ENCODE measurements around the gene CORIN.

CORIN gene

DNA sequence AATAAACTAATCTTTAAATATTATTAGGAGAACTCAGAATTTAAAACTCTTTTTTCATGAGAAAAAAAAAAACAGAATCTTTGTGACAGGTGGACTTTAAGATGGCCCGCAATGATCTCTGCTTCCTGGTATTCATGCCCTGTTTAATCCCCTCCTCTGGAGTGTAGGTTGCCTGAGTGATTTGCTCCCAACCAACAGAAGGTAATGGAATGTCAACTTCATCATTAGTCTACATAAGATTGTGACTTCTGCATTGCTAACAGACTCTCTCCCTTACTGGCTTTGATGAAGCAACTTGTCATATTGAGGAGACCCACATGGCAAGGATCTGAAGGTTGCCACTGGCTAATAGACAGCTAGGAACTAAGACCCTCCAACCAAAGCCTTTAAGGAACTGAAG, 88.8 kb downstream of the CORIN start:
- no peak overlapping the region for H3K4me3 Mint-ChIP-seq
- H3K4me1 Mint-ChIP-seq, result peaks cover 19% of the 10 kb centered on the region
- no peaks in the 10 kb centered on the region for H3K27me3 Mint-ChIP-seq (ENCODE audit: low read depth, poor library complexity)
- peaks cover 22% of the 10 kb centered on the region for H3K9me3 Mint-ChIP-seq
- no peak overlapping the region for H3K27ac Mint-ChIP-seq
- DNase-seq, result no peak
- TF ChIP-seq, protein P1, sequence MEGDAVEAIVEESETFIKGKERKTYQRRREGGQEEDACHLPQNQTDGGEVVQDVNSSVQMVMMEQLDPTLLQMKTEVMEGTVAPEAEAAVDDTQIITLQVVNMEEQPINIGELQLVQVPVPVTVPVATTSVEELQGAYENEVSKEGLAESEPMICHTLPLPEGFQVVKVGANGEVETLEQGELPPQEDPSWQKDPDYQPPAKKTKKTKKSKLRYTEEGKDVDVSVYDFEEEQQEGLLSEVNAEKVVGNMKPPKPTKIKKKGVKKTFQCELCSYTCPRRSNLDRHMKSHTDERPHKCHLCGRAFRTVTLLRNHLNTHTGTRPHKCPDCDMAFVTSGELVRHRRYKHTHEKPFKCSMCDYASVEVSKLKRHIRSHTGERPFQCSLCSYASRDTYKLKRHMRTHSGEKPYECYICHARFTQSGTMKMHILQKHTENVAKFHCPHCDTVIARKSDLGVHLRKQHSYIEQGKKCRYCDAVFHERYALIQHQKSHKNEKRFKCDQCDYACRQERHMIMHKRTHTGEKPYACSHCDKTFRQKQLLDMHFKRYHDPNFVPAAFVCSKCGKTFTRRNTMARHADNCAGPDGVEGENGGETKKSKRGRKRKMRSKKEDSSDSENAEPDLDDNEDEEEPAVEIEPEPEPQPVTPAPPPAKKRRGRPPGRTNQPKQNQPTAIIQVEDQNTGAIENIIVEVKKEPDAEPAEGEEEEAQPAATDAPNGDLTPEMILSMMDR (IDR thresholded peaks at IDR 0.05), result no peak
- peaks cover 6% of the 10 kb centered on the region for H3K36me3 Mint-ChIP-seq (ENCODE audit: low read depth)

DNA sequence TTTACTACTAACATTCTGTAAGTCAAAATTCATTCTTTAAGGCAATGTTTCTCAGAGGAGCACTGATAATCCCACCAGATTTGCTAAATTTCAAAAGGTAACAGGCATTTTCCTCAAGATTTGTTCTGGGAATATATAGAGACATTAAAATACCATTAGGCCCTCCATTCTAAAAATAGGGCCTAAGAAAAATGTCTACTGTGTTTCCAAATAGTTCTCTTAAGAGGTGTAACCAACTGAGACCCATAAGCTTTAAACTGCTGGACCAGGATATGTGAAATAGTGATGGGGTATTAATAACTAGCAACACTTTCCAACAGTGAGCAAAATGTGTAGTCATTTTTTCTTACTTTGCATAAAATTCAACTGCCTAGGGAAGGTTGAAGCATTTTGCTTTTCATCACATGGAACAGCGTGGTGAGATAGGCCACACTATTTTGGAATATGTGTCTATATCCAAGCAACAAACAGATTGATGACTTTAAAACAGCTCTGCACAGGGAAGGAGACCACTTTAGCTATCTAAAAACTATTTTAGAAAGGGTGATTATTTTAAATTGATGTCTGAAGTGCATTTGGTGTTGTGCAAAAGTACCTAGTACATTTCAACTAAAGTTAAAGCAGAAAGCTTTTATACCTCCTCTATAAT, 89.9 kb downstream of the CORIN start:
- peaks cover 19% of the 10 kb centered on the region for H3K4me1 Mint-ChIP-seq
- DNase-seq, result no peak
- no peaks in the 10 kb centered on the region for H3K27me3 Mint-ChIP-seq (ENCODE audit: low read depth, poor library complexity)
- H3K27ac Mint-ChIP-seq, result no peak overlapping the region
- TF ChIP-seq, protein P1 (IDR thresholded peaks at IDR 0.05), result no peak
- H3K4me3 Mint-ChIP-seq, result no peak overlapping the region
- peaks cover 15% of the 10 kb centered on the region for H3K9me3 Mint-ChIP-seq
- H3K36me3 Mint-ChIP-seq (ENCODE audit: low read depth), result peaks cover 4% of the 10 kb centered on the region

DNA sequence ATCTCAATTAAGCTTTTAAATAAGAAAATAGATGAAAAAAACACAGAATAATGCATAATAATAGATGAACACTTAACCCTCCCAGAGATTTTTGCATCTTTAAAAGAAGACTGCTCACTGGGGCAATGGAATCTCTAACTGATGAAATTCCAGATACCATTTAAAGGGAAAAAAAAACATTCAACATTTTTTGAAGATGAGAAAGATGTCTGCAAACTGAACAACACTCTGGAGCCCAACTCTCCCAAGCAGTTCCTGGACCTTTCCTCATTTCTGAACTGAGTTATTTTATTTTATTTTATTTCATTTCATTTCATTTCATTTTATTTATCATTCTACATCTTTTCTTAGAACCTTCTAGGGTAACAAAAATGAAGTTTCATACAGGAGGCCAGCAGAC, 90.7 kb downstream of the CORIN start:
- Mint-ChIP-seq H3K9me3 (peaks cover 12% of the 10 kb centered on the region), H3K27ac (no peak overlapping the region), H3K4me3 (no peak overlapping the region), H3K4me1 (peaks cover 19% of the 10 kb centered on the region), H3K36me3 (ENCODE audit: low read depth) (no peaks in the 10 kb centered on the region), H3K27me3 (ENCODE audit: low read depth, poor library complexity) (no peaks in the 10 kb centered on the region)
- TF ChIP-seq, protein P1 (IDR thresholded peaks at IDR 0.05), result no peak
- DNase-seq, result no peak

DNA sequence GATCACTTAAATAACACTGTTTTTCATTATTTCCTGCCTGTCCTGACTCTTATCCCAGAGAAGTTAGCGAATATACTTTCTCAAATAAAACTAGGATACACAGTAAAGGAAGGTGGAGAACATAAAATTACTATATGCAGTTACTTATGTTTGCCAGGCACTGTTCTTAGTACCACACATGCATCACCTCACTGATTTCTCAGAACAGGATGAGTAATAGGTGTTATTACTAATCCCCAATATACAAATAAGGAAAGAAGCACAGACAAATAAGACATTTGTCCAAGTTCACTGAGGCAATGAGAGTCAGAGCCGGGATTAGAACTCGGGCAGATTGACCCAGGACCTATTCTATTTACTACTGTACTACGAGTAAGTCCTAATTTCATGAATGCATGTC, 91.7 kb downstream of the CORIN start:
- Mint-ChIP-seq H3K27me3 (ENCODE audit: low read depth, poor library complexity) (no peaks in the 10 kb centered on the region), H3K4me3 (no peak overlapping the region), H3K36me3 (ENCODE audit: low read depth) (no peaks in the 10 kb centered on the region), H3K9me3 (peaks cover 9% of the 10 kb centered on the region), H3K27ac (no peak overlapping the region), H3K4me1 (peaks cover 8% of the 10 kb centered on the region)
- TF ChIP-seq, protein P1 (IDR thresholded peaks at IDR 0.05), result no peak
- DNase-seq, result no peak

DNA sequence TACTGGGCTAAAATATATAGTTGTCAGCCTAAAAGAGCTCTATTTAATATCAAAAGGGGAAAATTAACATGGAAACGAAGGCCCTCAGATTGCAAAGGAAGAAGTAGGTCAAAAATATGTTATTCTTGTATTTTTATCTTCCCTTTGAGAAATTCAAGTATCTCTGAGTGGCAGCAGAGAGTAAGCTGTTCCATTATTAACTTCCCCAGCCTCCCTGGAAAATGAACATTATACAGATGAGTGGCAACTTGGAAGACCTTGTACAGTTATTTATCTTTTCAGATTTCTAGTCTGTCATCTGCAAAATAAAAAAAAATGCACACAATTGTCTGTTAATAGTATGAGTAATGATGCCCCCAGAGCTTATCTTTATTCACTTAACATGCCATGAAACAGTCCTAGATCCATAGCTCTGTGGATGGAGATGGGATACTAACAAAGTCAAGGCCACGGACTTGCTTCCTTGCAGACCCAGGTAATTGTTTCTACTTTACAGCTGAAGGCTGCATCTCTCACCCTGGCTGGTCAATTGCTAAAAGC, 93.0 kb downstream of the CORIN start:
- no peak for DNase-seq
- Mint-ChIP-seq H3K4me3 (no peak overlapping the region), H3K36me3 (ENCODE audit: low read depth) (peaks cover 4% of the 10 kb centered on the region), H3K27me3 (ENCODE audit: low read depth, poor library complexity) (no peaks in the 10 kb centered on the region), H3K4me1 (no peaks in the 10 kb centered on the region), H3K27ac (no peak overlapping the region), H3K9me3 (peaks cover 20% of the 10 kb centered on the region)
- TF ChIP-seq, protein P1 (IDR thresholded peaks at IDR 0.05), result no peak

DNA sequence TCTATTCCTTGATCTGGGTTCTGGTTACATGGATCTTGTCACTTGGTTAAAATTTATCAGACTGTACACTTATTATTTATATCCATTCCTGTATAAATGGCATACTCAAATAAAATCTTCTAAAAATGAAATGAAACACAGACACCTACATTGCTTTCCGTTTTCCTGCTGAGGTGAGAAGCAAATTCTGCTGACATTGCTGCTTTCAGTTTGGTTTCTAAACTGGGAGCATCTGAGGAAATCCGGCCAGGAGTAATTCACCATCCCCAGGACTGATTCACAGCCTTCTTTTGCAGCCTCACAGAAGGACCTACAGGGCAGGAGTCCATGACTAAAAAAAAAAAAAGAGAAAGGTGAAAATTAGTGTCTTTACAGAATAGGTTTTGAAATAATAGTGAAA, 93.6 kb downstream of the CORIN start:
- Mint-ChIP-seq H3K4me1 (no peaks in the 10 kb centered on the region), H3K27ac (no peak overlapping the region), H3K36me3 (ENCODE audit: low read depth) (peaks cover 8% of the 10 kb centered on the region), H3K4me3 (no peak overlapping the region), H3K9me3 (peaks cover 25% of the 10 kb centered on the region), H3K27me3 (ENCODE audit: low read depth, poor library complexity) (no peaks in the 10 kb centered on the region)
- no peak for DNase-seq
- TF ChIP-seq, protein P1 (IDR thresholded peaks at IDR 0.05), result no peak

Measured in nephron progenitor cell (in vitro differentiated cells).